Measurements from ENCODE around the gene NRXN3. TPM values are rescaled to one million over a fixed set of nuclear protein-coding genes. Genes with fewer than 3 reads are reported as not detected.

NRXN3 gene
- polyA plus RNA-seq, 1 experiment = 7.0 TPM

GRCh38 chr14:78509516-78509915 is 339.3 kb downstream of the NRXN3 start:
- H3K27me3 ChIP-seq (ENCODE audit: control insufficient read depth, insufficient read depth, low read length) = no peaks in the 10 kb centered on the region
- POLR2A ChIA-PET = no interaction called here
- no peak for TF ChIP-seq CTCF (IDR thresholded peaks at IDR 0.05; ENCODE audit: insufficient read depth, low read depth, low read length)
- CTCF ChIA-PET = no interaction called here
- no peaks in the 10 kb centered on the region for H3K36me3 ChIP-seq (ENCODE audit: control insufficient read depth, insufficient read depth, low read length)
- DNase-seq (ENCODE audit: low read depth) = no peak
- H3K4me3 ChIP-seq (ENCODE audit: low read depth, low read length) = no peak overlapping the region

- Histone ChIP-seq H3K4me3 (ENCODE audit: low read depth, low read length) (no peak overlapping the region), H3K36me3 (ENCODE audit: control insufficient read depth, insufficient read depth, low read length) (no peaks in the 10 kb centered on the region), H3K27me3 (ENCODE audit: control insufficient read depth, insufficient read depth, low read length) (no peaks in the 10 kb centered on the region)
- CTCF ChIA-PET = no interaction called here
- no peak for DNase-seq (ENCODE audit: low read depth)
- no peak for TF ChIP-seq CTCF (IDR thresholded peaks at IDR 0.05; ENCODE audit: insufficient read depth, low read depth, low read length)
- POLR2A ChIA-PET = no interaction called here
Measured at GRCh38 chr14:78512021-78512420, 341.8 kb downstream of the NRXN3 start.

- CTCF ChIA-PET = no interaction called here
- no peak for DNase-seq (ENCODE audit: low read depth)
- POLR2A ChIA-PET = no interaction called here
- TF ChIP-seq CTCF (IDR thresholded peaks at IDR 0.05; ENCODE audit: insufficient read depth, low read depth, low read length) = no peak
- no peaks in the 10 kb centered on the region for H3K27me3 ChIP-seq (ENCODE audit: control insufficient read depth, insufficient read depth, low read length)
- no peak overlapping the region for H3K4me3 ChIP-seq (ENCODE audit: low read depth, low read length)
- no peaks in the 10 kb centered on the region for H3K36me3 ChIP-seq (ENCODE audit: control insufficient read depth, insufficient read depth, low read length)
Measured at GRCh38 chr14:78519863-78520262, 349.7 kb downstream of the NRXN3 start.

- no peaks in the 10 kb centered on the region for H3K36me3 ChIP-seq (ENCODE audit: control insufficient read depth, insufficient read depth, low read length)
- no peaks in the 10 kb centered on the region for H3K27me3 ChIP-seq (ENCODE audit: control insufficient read depth, insufficient read depth, low read length)
- DNase-seq (ENCODE audit: low read depth) = no peak
- ChIA-PET POLR2A (no interaction called here), CTCF (no interaction called here)
- no peak for TF ChIP-seq CTCF (IDR thresholded peaks at IDR 0.05; ENCODE audit: insufficient read depth, low read depth, low read length)
- no peak overlapping the region for H3K4me3 ChIP-seq (ENCODE audit: low read depth, low read length)
Measured at GRCh38 chr14:78524196-78524595, 354.0 kb downstream of the NRXN3 start.

- POLR2A ChIA-PET = no interaction called here
Measured at GRCh38 chr14:78524766-78525165, 354.6 kb downstream of the NRXN3 start.

More at GRCh38 chr14:78524766-78525165, 354.6 kb downstream of the NRXN3 start:
- Histone ChIP-seq H3K27me3 (ENCODE audit: control insufficient read depth, insufficient read depth, low read length) (no peaks in the 10 kb centered on the region), H3K36me3 (ENCODE audit: control insufficient read depth, insufficient read depth, low read length) (no peaks in the 10 kb centered on the region), H3K4me3 (ENCODE audit: low read depth, low read length) (no peak overlapping the region)
- no peak for DNase-seq (ENCODE audit: low read depth)
- TF ChIP-seq CTCF (IDR thresholded peaks at IDR 0.05; ENCODE audit: insufficient read depth, low read depth, low read length) = no peak
- CTCF ChIA-PET = no interaction called here

All from BJ (cell line).